ENCODE data around the gene PDE2A. TPM values are rescaled to one million over a fixed set of nuclear protein-coding genes. Genes with fewer than 3 reads are reported as not detected.

The PDE2A gene
- total RNA-seq = 1 to 10 TPM in 4 of 5 experiments, under 1 TPM in 1; 0.97 to 9.0 (median 1.7) TPM
- not detected for polyA plus RNA-seq
- total RNA-seq = 0.81 reads per million

DNA sequence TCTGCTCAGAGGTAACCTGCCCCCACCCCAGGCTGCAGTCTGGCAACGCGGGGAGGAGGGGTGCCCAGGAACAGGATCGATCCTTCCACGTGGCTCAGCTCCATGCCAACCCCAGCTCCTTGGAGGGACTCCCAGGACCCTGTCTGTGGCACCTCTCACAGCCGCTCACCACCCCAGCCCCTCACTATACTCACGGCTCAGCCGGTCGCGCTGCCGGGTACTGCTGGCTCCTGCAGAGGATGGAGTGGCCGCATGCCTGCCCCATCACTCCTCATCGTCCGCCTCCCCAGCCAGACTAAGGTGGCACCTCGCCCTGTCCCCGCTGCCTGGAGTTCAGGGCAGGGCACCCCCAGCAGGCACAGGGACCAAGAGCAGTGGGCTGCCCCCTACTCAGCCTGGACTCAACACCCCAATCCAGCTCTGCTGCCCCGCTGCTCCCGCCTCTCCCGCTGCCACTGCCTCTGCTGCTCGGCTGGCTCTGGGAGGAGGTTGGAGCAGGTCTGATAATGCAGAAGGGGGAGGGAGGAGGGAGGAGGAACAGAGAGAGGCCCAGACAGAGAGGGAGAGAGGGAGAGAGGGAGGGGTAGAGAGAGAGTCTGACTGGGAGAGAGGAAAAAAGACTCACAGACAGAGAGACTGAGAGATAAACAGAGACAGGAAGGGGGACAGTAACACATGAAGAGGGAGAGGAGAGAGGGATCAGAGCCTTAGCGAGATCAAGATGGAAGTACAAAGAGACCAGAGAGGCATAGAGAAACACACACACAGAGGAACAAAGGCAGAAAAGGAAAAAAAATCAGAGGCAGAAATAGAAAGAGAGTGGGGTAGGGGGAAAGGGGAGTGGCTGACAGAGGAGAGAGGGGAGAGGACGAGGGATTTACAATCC, at the start of gene PDE2A:
Gene PDE2A (minus strand): TSS at position 480 of the 886 bp plus-strand sequence. CDS start 215 bp downstream, at position 265.
- ATAC-seq (no peak), DNase-seq (no peak)
- peaks cover 41 to 81% (median 50%) of the 10 kb centered on the region in 5 donors for H3K27me3 Mint-ChIP-seq
- H3K9me3 Mint-ChIP-seq = peaks cover 0 to 8% (median 0%) of the 10 kb centered on the region in 11 donors
- no peaks in the 10 kb centered on the region for H3K36me3 Mint-ChIP-seq
- POLR2A ChIA-PET = no interaction called here
- H3K27ac Mint-ChIP-seq = no peak within 1 kb of the TSS
- peaks cover 8 to 35% (median 20%) of the 10 kb centered on the region in 7 donors for H3K4me1 Mint-ChIP-seq
- Histone ChIP-seq H3K9me3 (ENCODE audit: control insufficient read depth in 2 of 3, low read length in 3 of 3) (no peaks in the 10 kb centered on the region), H3K27ac (ENCODE audit: low read depth, low read length) (no peak within 1 kb of the TSS), H3K4me1 (ENCODE audit: control insufficient read depth in 2 of 2, insufficient read depth in 2 of 2, low read length in 2 of 2) (peaks cover 5% of the 10 kb centered on the region in 2 donors), H3K36me3 (ENCODE audit: control insufficient read depth in 2 of 3, insufficient read depth in 3 of 3, low read length in 3 of 3) (no peaks in the 10 kb centered on the region), H3K4me3 (ENCODE audit: low read length) (no peak within 1 kb of the TSS), H3K27me3 (ENCODE audit: control insufficient read depth in 2 of 2, insufficient read depth in 2 of 2, low read length in 2 of 2) (peaks cover 12 to 22% of the 10 kb centered on the region in 2 donors)
- peak within 1 kb of the TSS in 1 of 10 donors; percentile 9 for H3K4me3 Mint-ChIP-seq
- intact Hi-C loops (cut with micrococcal nuclease) = no loop called here
- CTCF ChIA-PET = interaction anchor here (0.5 to 1.1 kb wide), 2 partner anchors 10 to 570 kb away, joined by 3 to 4 read pairs; no protein-coding TSS in a partner anchor

DNA sequence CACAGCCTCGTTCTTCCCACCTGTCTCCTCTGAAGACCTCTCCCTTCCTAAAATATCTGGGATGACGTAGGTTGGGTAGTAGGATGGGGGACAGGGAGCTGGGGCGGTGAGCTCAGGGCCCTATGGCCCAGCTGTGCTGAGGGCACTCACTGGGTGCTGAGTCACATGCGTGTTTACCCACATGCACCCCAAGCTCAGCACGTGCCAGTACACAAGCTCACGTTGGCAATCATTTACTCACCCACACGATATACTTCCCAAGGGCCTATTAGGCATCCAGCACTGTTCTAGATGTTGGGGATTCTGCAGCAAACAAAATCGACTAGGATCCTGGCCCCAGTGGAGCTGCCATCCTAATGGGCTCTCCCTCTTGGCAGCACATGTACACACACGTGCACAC, 49.3 kb upstream of the PDE2A start:
- no peak for DNase-seq

DNA sequence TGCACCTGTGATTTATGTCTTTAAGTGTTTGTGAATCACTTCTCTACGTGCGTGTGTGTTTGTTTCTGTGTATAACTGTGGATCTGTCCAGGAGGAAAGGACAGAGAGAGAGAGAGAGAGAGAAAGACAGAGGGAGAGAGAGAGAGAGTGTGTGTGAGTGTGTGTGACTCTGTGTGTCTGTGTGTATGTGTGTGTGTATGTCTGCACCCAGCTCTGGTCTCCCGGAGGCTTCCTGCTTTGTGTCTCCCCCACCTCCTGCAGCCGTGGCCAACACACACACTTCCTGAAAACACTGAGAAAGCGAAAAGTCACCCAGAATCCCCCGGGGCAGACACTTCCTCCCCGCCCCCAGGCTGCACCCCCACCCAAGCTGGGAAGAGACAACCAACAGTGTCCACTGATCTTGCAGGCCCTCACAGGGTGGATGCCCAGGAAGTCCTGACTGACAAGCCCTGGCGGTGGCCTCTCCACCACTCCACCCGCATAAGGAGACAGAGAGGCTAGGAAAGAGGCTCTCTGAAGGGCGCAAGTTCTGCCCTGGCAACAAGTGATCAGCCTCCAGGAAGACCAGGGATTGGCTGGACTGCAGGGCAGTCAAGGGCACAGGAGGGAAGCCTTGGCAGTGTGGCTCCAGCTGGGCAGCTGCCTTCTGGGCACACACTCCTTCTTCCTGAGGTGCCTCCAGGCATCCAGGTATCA, 48.0 kb upstream of the PDE2A start:
- no peaks in the 10 kb centered on the region for H3K27me3 ChIP-seq (ENCODE audit: control insufficient read depth in 2 of 2, insufficient read depth in 2 of 2, low read length in 2 of 2)
- Mint-ChIP-seq H3K4me3 (peak overlapping the region; percentile 88 to 99 (median 94)), H3K9me3 (peaks cover 0 to 4% (median 0%) of the 10 kb centered on the region in 11 donors), H3K27me3 (no peaks in the 10 kb centered on the region), H3K27ac (peak overlapping the region; percentile 87 to 99 (median 96)), H3K4me1 (peaks cover 50 to 80% (median 62%) of the 10 kb centered on the region in 7 donors), H3K36me3 (peaks cover 0 to 2% (median 0%) of the 10 kb centered on the region in 5 donors)
- peak overlapping the region; percentile 78 for H3K27ac ChIP-seq (ENCODE audit: low read depth, low read length)
- intact Hi-C loops (cut with micrococcal nuclease) = loop anchor here (1.0 to 5.0 kb wide), 11 partner anchors 14 to 925 kb away; partner anchors contain the start of genes ARAP1 (in 2 of the 2), ATG16L2 (in 2 of the 2), FCHSD2 (in 1 of the 2) and PLEKHB1 (in 1 of the 2)
- CTCF ChIA-PET = interaction anchor here (1.1 to 7.5 kb wide), 6 partner anchors 15 to 455 kb away, joined by 3 to 102 read pairs (median 16); partner anchors contain the start of gene STARD10
- DNase-seq = peak; percentile 71 to 92 (median 91)
- POLR2A ChIA-PET = interaction anchor here (0.6 to 3.4 kb wide), 16 partner anchors 15 to 509 kb away, joined by 3 to 15 read pairs (median 3); partner anchors contain the start of genes ATG16L2, FCHSD2 and STARD10
- H3K36me3 ChIP-seq (ENCODE audit: control insufficient read depth in 2 of 3, insufficient read depth in 3 of 3, low read length in 3 of 3) = peaks cover 0 to 26% (median 4%) of the 10 kb centered on the region in 3 experiments
- ATAC-seq = peak; percentile 86
- peaks cover 46 to 49% of the 10 kb centered on the region in 2 donors for H3K4me1 ChIP-seq (ENCODE audit: control insufficient read depth in 2 of 2, insufficient read depth in 2 of 2, low read length in 2 of 2)
- no peaks in the 10 kb centered on the region for H3K9me3 ChIP-seq (ENCODE audit: control insufficient read depth in 2 of 3, low read length in 3 of 3)
- H3K4me3 ChIP-seq (ENCODE audit: low read length) = peak overlapping the region; percentile 98

More for the DNA sequence above, 49.3 kb upstream of the PDE2A start:
- peaks cover 43 to 49% of the 10 kb centered on the region in 2 donors for H3K4me1 ChIP-seq (ENCODE audit: control insufficient read depth in 2 of 2, insufficient read depth in 2 of 2, low read length in 2 of 2)
- H3K4me1 Mint-ChIP-seq = peaks cover 46 to 73% (median 63%) of the 10 kb centered on the region in 7 donors
- peak overlapping the region in 5 of 10 donors; percentile 11 to 38 (median 29) for H3K4me3 Mint-ChIP-seq
- ATAC-seq = no peak
- CTCF ChIA-PET = interaction anchor here (0.5 to 7.5 kb wide), 8 partner anchors 14 to 454 kb away, joined by 3 to 102 read pairs (median 4); partner anchors contain the start of gene STARD10
- peak overlapping the region; percentile 27 for H3K27ac ChIP-seq (ENCODE audit: low read depth, low read length)
- H3K36me3 ChIP-seq (ENCODE audit: control insufficient read depth in 2 of 3, insufficient read depth in 3 of 3, low read length in 3 of 3) = peaks cover 0 to 16% (median 4%) of the 10 kb centered on the region in 3 experiments
- no peak overlapping the region for H3K4me3 ChIP-seq (ENCODE audit: low read length)
- peak overlapping the region in 8 of 9 donors; percentile 57 to 95 (median 77) for H3K27ac Mint-ChIP-seq
- intact Hi-C loops (cut with micrococcal nuclease) = loop anchor here (2.0 to 5.0 kb wide), 3 partner anchors 39 to 924 kb away; partner anchors contain the start of gene PLEKHB1 (in 1 of the 2)
- no peaks in the 10 kb centered on the region for H3K27me3 Mint-ChIP-seq
- H3K9me3 Mint-ChIP-seq = peaks cover 0 to 4% (median 0%) of the 10 kb centered on the region in 11 donors
- H3K27me3 ChIP-seq (ENCODE audit: control insufficient read depth in 2 of 2, insufficient read depth in 2 of 2, low read length in 2 of 2) = no peaks in the 10 kb centered on the region
- H3K9me3 ChIP-seq (ENCODE audit: control insufficient read depth in 2 of 3, low read length in 3 of 3) = no peaks in the 10 kb centered on the region
- H3K36me3 Mint-ChIP-seq = no peaks in the 10 kb centered on the region
- POLR2A ChIA-PET = interaction anchor here (0.6 to 3.4 kb wide), 4 partner anchors 13 to 92 kb away, joined by 4 to 15 read pairs (median 11); partner anchors contain the start of gene ATG16L2

GRCh38 chr11:72721689-72722049, 47.4 kb upstream of the PDE2A start:
- Histone ChIP-seq H3K36me3 (ENCODE audit: control insufficient read depth in 2 of 3, insufficient read depth in 3 of 3, low read length in 3 of 3) (peaks cover 0 to 27% (median 4%) of the 10 kb centered on the region in 3 experiments), H3K4me1 (ENCODE audit: control insufficient read depth in 2 of 2, insufficient read depth in 2 of 2, low read length in 2 of 2) (peaks cover 47 to 49% of the 10 kb centered on the region in 2 donors), H3K4me3 (ENCODE audit: low read length) (peak overlapping the region; percentile 98), H3K27me3 (ENCODE audit: control insufficient read depth in 2 of 2, insufficient read depth in 2 of 2, low read length in 2 of 2) (no peaks in the 10 kb centered on the region), H3K27ac (ENCODE audit: low read depth, low read length) (peak overlapping the region; percentile 78), H3K9me3 (ENCODE audit: control insufficient read depth in 2 of 3, low read length in 3 of 3) (no peaks in the 10 kb centered on the region)
- ChIA-PET CTCF (interaction anchor here (1.4 to 7.5 kb wide), 4 partner anchors 16 to 94 kb away, joined by 3 to 102 read pairs (median 16); partner anchors contain the start of gene STARD10), POLR2A (interaction anchor here (0.6 to 3.4 kb wide), 13 partner anchors 15 to 510 kb away, joined by 3 to 15 read pairs (median 3); partner anchors contain the start of genes ATG16L2 and FCHSD2)
- H3K4me3 Mint-ChIP-seq = peak overlapping the region; percentile 88 to 99 (median 94)
- ATAC-seq (peak; percentile 41), DNase-seq (peak in 4 of 9 donors; percentile 32 to 47 (median 38))
- H3K36me3 Mint-ChIP-seq = peaks cover 0 to 2% (median 0%) of the 10 kb centered on the region in 5 donors
- intact Hi-C loops (cut with micrococcal nuclease) = loop anchor here (1.0 to 5.0 kb wide), 11 partner anchors 15 to 926 kb away; partner anchors contain the start of genes ARAP1 (in 2 of the 2), ATG16L2 (in 2 of the 2), FCHSD2 (in 1 of the 2) and PLEKHB1 (in 1 of the 2)
- peak overlapping the region; percentile 87 to 99 (median 96) for H3K27ac Mint-ChIP-seq
- peaks cover 50 to 80% (median 66%) of the 10 kb centered on the region in 7 donors for H3K4me1 Mint-ChIP-seq
- H3K27me3 Mint-ChIP-seq = no peaks in the 10 kb centered on the region
- H3K9me3 Mint-ChIP-seq = peaks cover 0 to 4% (median 0%) of the 10 kb centered on the region in 11 donors

GRCh38 chr11:72721276-72721675, 47.1 kb upstream of the PDE2A start:
- Mint-ChIP-seq H3K9me3 (peaks cover 0 to 4% (median 0%) of the 10 kb centered on the region in 11 donors), H3K36me3 (peaks cover 0 to 2% (median 0%) of the 10 kb centered on the region in 5 donors), H3K27ac (peak overlapping the region; percentile 87 to 99 (median 96)), H3K27me3 (no peaks in the 10 kb centered on the region), H3K4me1 (peaks cover 51 to 82% (median 67%) of the 10 kb centered on the region in 7 donors), H3K4me3 (peak overlapping the region; percentile 88 to 99 (median 94))
- ChIA-PET CTCF (interaction anchor here (1.4 to 7.5 kb wide), 2 partner anchors 69 to 72 kb away, joined by 3 to 102 read pairs; partner anchors contain the start of gene STARD10), POLR2A (interaction anchor here (1.0 to 3.4 kb wide), 7 partner anchors 17 to 421 kb away, joined by 3 to 15 read pairs (median 3); partner anchors contain the start of genes ATG16L2 and FCHSD2)
- Histone ChIP-seq H3K27ac (ENCODE audit: low read depth, low read length) (peak overlapping the region; percentile 78), H3K4me1 (ENCODE audit: control insufficient read depth in 2 of 2, insufficient read depth in 2 of 2, low read length in 2 of 2) (peaks cover 49 to 51% of the 10 kb centered on the region in 2 donors), H3K36me3 (ENCODE audit: control insufficient read depth in 2 of 3, insufficient read depth in 3 of 3, low read length in 3 of 3) (peaks cover 0 to 29% (median 4%) of the 10 kb centered on the region in 3 experiments), H3K9me3 (ENCODE audit: control insufficient read depth in 2 of 3, low read length in 3 of 3) (no peaks in the 10 kb centered on the region), H3K4me3 (ENCODE audit: low read length) (peak overlapping the region; percentile 98), H3K27me3 (ENCODE audit: control insufficient read depth in 2 of 2, insufficient read depth in 2 of 2, low read length in 2 of 2) (no peaks in the 10 kb centered on the region)
- DNase-seq (no peak), ATAC-seq (no peak)
- intact Hi-C loops (cut with micrococcal nuclease) = loop anchor here in 1 of 2 donors (5.0 kb wide), 1 partner anchor 926 kb away; the partner anchor contains the start of gene PLEKHB1

All from naive thymus-derived CD4-positive, alpha-beta T cell (primary cell).